Stimulated activated naive B cell treated with anti-CD40 and anti-IgM and Interleukin-4, amounts not matched to agents 10 μg/mL and 1 μg/mL and 100 μg/mL, for 72 hours (primary cell): ENCODE results near the gene SUPV3L1.
"Not testable (repeated sequence)": the region's sequence is repeated elsewhere in the genome, so short reads cannot be mapped to it uniquely, and the experiment has no call there.

Experiments used
- ATAC-seq, 2 donors: fragments of 150-1000 bp; cut with Tn5 transposase; replicated peaks; 2 replicates each; pipeline ENCODE4 v1.10.0; 2021; ENCODE audit warnings: moderate library complexity in 1 of 2
- DNase-seq: peaks from one replicate; pipeline ENCODE4 v3.0.0; 2021
- H3K27ac Mint-ChIP-seq: one replicate; pipeline ENCODE4 v1.8.0; 2022; ENCODE audit warnings: mild to moderate bottlenecking, mixed read lengths
- H3K27me3 Mint-ChIP-seq, 2 donors: one replicate each; pipeline ENCODE4 v1.8.0; 2022; ENCODE audit warnings: mixed read lengths in 2 of 2
- H3K36me3 Mint-ChIP-seq, 2 donors: one replicate each; pipeline ENCODE4 v1.8.0; 2022; ENCODE audit warnings: mixed read lengths in 2 of 2, mild to moderate bottlenecking in 1 of 2
- H3K4me1 Mint-ChIP-seq, 2 donors: one replicate each; pipeline ENCODE4 v1.8.0; 2022; ENCODE audit warnings: mixed read lengths in 2 of 2, mild to moderate bottlenecking in 1 of 2
- H3K4me3 Mint-ChIP-seq, 2 donors: one replicate each; pipeline ENCODE4 v1.8.0; 2022; ENCODE audit warnings: mild to moderate bottlenecking in 2 of 2, mixed read lengths in 2 of 2, moderate library complexity in 1 of 2
- H3K9me3 Mint-ChIP-seq, 2 donors: one replicate each; pipeline ENCODE4 v1.8.0; 2022; ENCODE audit warnings: mixed read lengths in 2 of 2, mild to moderate bottlenecking in 1 of 2

SUPV3L1 gene

DNA sequence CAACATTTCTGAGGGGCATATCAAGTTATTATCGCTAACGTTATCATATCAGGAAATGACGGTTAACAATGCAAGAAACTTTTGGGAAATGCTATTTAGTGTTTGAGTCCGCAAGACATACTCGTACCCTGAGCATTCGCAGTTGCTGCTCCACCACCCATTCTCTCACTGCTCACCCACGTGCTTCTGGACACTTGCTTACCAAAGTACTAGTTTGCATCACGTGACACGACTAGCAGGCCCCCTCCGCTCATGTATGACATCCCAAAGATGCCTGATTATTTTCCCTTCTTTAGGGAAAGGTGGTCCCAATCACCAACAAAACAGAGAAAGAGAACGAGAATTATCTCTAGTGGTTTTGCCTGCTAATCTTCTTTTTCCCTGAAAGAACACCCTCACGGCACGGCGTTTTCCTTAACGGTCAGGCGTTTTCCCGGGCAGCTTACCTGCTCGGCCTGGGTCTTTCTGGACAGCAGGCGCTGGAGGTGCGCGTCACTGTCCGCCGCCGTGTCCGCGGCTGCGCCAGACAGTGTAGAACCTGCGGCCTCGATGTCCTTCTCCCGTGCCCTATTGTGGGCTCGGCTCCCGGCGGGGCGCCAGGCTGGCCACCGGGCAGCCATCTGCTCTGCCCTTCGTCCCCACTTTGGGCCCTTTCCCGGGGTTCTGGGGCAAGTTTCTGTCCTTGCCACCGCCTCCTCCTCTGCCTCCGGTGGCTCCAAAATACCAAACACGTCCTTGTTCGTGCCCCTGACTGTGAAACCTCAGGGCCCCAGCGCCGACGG, at the start of gene SUPV3L1:
TSS of gene SUPV3L1 (plus strand) at position 492 of the 782 bp plus-strand sequence. CDS start at position 550, 58 bp downstream.
- H3K9me3 Mint-ChIP-seq = no peaks in the 10 kb centered on the region
- H3K4me3 Mint-ChIP-seq = peak within 1 kb of the TSS; percentile 87 to 93
- H3K36me3 Mint-ChIP-seq = peaks cover 7 to 14% of the 10 kb centered on the region in 2 donors
- ATAC-seq = peak; percentile 88 to 95
- no peaks in the 10 kb centered on the region for H3K27me3 Mint-ChIP-seq
- H3K4me1 Mint-ChIP-seq = peaks cover 18 to 35% of the 10 kb centered on the region in 2 donors
- H3K27ac Mint-ChIP-seq = peak within 1 kb of the TSS; percentile 100
- peak; percentile 88 for DNase-seq

DNA sequence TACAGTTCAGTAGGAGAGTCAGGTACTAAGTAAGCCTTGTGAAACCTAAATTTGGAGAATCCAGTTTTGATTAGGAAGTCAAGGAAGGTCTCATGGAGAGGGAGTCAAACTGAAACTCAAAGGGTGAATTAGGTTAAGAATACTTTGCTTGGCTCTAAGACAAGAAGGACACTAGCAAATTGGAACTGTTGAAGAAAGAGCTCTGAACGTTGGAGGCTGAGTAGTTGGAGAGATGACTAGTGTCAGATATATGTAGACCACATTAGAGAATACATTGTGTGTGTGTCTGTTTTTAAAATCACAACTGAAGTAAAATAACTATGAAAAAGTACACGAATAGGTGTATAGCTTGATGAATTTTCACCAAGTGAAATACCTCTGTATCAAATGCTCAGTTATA, 49.8 kb upstream of the SUPV3L1 start:
- DNase-seq = no peak
- Mint-ChIP-seq H3K27me3 (no peaks in the 10 kb centered on the region), H3K36me3 (peaks cover 6 to 9% of the 10 kb centered on the region in 2 donors), H3K27ac (no peak overlapping the region), H3K4me3 (no peak overlapping the region), H3K4me1 (peaks cover 14 to 21% of the 10 kb centered on the region in 2 donors), H3K9me3 (no peaks in the 10 kb centered on the region)
- ATAC-seq = no peak

DNA sequence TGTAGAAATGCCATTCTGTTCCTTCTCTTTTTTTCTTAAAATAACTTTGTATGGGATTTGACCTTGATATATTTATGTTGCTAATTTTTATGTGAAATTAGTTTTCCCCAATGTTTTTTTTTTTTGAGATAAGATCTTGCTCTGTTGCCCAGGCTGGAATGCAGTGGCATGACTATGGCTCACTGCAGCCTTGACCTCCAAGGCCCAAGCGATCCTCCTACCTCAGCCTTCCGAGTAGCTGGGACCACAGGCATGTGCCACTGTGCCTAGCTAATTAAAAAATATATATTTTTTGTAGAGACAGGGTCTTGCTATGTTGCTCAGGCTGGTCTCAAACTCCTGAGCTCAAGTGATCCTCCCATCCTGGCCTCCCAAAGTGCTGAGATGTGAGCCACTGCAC, 40.1 kb upstream of the SUPV3L1 start:
- DNase-seq (no peak), ATAC-seq (no peak)
- H3K9me3 Mint-ChIP-seq = no peaks in the 10 kb centered on the region
- H3K4me3 Mint-ChIP-seq = no peak overlapping the region
- no peak overlapping the region for H3K27ac Mint-ChIP-seq
- H3K4me1 Mint-ChIP-seq = peaks cover 6 to 9% of the 10 kb centered on the region in 2 donors
- H3K36me3 Mint-ChIP-seq = peaks cover 13 to 16% of the 10 kb centered on the region in 2 donors
- no peaks in the 10 kb centered on the region for H3K27me3 Mint-ChIP-seq

DNA sequence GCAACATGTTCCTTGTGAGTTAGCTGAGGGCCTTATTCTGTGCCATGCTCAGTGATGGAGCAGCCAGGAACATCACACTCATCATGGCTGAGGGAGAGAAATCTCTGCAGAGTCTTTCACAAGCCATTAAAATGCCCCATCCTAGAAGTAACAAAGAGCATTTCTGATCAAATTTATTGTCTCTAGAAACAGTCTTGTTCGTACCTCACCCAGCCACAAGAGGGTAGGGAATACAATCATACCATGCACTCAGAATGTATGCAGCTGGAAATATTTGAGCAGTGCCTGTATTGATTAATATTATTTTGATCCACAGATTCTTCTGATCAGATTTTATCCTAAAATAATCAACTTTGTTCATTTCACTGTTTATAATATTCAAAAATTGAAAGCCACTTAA, 38.7 kb upstream of the SUPV3L1 start:
- DNase-seq = no peak
- H3K27me3 Mint-ChIP-seq = no peaks in the 10 kb centered on the region
- H3K4me1 Mint-ChIP-seq = peaks cover 6 to 20% of the 10 kb centered on the region in 2 donors
- H3K27ac Mint-ChIP-seq = no peak overlapping the region
- no peaks in the 10 kb centered on the region for H3K9me3 Mint-ChIP-seq
- no peak overlapping the region for H3K4me3 Mint-ChIP-seq
- H3K36me3 Mint-ChIP-seq = peaks cover 10 to 13% of the 10 kb centered on the region in 2 donors
- no peak for ATAC-seq

DNA sequence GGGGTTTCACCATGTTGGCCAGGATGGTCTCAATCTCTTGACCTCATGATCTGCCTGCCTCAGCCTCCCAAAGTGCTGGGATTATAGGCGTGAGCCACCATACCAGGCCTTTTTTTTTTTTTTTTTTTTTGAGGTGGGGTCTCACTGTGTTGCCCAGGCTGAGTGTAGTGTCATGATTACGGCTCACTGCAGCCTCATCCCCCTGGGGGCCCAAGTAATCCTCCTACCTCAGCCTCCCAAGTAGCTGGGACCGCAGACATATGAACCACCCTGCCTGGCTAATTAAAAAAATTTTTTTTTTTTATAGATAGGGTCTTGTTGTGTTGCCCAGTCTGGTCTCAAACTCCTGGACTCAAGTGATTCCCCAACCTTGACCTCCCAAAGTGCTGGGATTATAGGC, 38.0 kb upstream of the SUPV3L1 start:
- peaks cover 10 to 28% of the 10 kb centered on the region in 2 donors for H3K4me1 Mint-ChIP-seq
- ATAC-seq, H3K4me3 Mint-ChIP-seq, H3K27me3 Mint-ChIP-seq, DNase-seq, H3K27ac Mint-ChIP-seq, H3K9me3 Mint-ChIP-seq: not testable (repeated sequence)
- peaks cover 8 to 16% of the 10 kb centered on the region in 2 donors for H3K36me3 Mint-ChIP-seq

DNA sequence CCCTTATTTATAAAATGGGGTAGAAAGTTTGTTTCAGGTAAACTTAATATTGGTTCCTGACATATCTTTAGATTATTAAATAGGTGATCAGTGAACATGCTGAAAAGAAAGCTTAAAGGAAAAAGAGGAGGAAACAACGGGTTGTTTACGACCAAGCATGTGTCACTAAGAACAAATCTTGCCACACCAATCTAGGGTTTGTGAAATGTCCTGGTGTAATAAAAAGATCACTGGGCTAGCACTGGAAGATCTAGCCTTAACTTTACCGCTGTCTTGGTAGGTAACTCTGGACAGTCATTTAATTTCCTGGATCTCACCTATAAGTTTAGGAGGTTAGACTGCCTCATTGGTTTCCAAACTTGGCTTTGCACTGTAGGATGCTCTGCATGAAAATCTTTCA, 37.1 kb upstream of the SUPV3L1 start:
- Mint-ChIP-seq H3K27ac (no peak overlapping the region), H3K4me1 (peaks cover 10 to 31% of the 10 kb centered on the region in 2 donors), H3K4me3 (no peak overlapping the region), H3K27me3 (no peaks in the 10 kb centered on the region), H3K36me3 (peaks cover 6 to 16% of the 10 kb centered on the region in 2 donors), H3K9me3 (no peaks in the 10 kb centered on the region)
- ATAC-seq (no peak), DNase-seq (no peak)

DNA sequence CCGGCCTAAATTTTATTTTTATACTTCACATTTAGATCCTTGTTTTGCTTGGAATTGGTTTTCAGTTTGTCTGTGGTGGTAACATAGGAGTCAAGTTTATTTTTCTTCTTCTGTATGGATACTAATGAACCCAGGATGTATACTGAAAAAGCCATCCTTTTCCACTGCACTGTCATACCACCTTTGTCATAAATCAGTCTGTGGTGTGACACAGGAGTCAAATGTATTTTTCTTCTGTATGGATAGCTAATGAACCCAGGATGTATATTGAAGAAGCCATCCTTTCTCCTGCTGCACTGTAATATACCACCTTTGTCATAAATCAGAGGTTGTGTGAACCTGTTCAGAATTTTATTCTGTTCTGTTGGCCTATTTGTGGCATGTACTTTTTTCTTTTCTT, 34.7 kb upstream of the SUPV3L1 start:
- Mint-ChIP-seq H3K4me3 (no peak overlapping the region), H3K36me3 (peaks cover 6 to 16% of the 10 kb centered on the region in 2 donors), H3K9me3 (no peaks in the 10 kb centered on the region), H3K27ac (no peak overlapping the region), H3K4me1 (peaks cover 7 to 31% of the 10 kb centered on the region in 2 donors), H3K27me3 (no peaks in the 10 kb centered on the region)
- ATAC-seq = no peak
- DNase-seq = no peak

DNA sequence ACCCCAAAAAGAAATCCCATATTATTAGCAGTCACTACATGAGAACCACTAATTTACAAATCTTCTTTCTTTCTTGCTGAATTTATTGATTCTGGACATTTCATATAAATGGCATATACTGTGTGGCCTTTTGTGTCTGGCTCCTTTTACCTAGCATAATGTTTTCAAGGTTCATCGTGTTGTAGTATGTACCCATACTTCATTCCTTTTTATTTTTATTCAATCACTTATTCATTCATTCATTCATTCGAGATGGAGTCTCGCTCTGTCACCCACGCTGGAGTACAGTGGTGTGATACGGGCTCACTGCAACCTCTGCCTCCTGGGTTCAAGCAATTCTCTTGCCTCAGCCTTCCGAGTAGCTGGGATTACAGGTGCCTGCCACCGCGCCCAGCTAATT, 34.2 kb upstream of the SUPV3L1 start:
- no peak for DNase-seq
- Mint-ChIP-seq H3K4me3 (no peak overlapping the region), H3K9me3 (no peaks in the 10 kb centered on the region), H3K4me1 (peaks cover 7 to 31% of the 10 kb centered on the region in 2 donors), H3K27me3 (no peaks in the 10 kb centered on the region), H3K27ac (no peak overlapping the region), H3K36me3 (peaks cover 6 to 16% of the 10 kb centered on the region in 2 donors)
- ATAC-seq = no peak

DNA sequence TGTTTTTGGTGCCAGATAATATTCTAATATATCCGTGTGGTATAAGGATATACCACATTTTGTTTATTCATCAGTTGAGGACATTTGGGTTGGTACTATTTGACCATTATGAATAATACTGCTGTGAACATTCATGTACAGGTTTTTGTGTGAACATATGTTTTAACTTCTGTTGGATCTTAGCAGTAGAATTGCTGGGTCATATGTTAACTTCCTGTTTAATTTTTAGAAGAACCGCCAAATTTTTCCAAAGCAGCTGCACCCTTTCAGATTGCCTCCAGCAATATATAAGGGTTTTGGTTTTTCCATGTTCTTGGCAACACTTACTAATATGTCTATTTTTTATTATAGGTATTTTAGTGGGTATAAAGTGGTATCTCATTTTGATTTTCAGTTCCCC, 33.3 kb upstream of the SUPV3L1 start:
- DNase-seq (no peak), ATAC-seq (peak in 1 of 2 donors; percentile 34)
- H3K4me1 Mint-ChIP-seq = peaks cover 7 to 31% of the 10 kb centered on the region in 2 donors
- no peak overlapping the region for H3K27ac Mint-ChIP-seq
- no peak overlapping the region for H3K4me3 Mint-ChIP-seq
- no peaks in the 10 kb centered on the region for H3K27me3 Mint-ChIP-seq
- H3K36me3 Mint-ChIP-seq = peaks cover 4 to 16% of the 10 kb centered on the region in 2 donors
- H3K9me3 Mint-ChIP-seq = no peaks in the 10 kb centered on the region

DNA sequence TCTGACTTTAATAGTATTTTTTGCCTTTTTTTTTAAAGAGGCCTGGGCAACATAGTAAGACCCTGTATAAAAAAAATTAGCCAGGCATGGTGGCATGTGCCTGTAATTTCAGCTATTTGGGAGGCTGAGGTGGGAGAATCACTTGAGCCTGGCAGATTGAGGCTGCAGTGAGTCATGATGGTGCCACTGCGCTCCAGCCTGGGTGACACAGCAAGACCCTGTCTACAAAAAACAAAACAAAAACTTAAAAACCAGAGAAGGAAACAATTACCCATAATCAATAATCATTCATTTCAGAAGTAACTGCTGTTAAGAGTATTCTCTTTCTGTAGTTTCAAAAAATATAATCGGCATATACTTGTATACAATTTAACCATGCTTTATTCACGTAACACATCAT, 28.1 kb upstream of the SUPV3L1 start:
- H3K4me3 Mint-ChIP-seq = no peak overlapping the region
- no peak overlapping the region for H3K27ac Mint-ChIP-seq
- no peak for DNase-seq

DNA sequence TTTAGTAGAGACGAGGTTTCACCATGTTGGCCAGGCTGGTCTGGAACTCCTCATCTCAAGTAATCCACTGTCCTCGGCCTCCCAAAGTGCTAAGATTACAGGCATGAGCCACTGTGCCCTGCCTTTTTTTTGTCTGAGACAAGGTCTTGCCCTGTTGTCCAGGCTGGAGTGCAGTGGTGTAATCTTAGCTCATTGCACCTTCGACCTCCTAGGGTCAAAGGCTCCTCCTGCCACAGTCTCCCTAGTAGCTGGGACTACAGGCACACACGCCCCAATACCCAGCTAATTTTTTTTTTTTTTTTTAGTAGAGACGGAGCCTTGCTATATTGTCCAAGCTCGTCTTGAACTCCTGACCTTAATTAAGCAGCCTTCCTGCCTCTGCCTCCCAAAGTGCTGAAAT, 26.8 kb upstream of the SUPV3L1 start:
- Mint-ChIP-seq H3K4me3 (no peak overlapping the region), H3K36me3 (peaks cover 2 to 4% of the 10 kb centered on the region in 2 donors), H3K9me3 (no peaks in the 10 kb centered on the region), H3K4me1 (peaks cover 0 to 1% of the 10 kb centered on the region in 2 donors), H3K27me3 (no peaks in the 10 kb centered on the region), H3K27ac (no peak overlapping the region)
- DNase-seq (no peak), ATAC-seq (no peak)

More for the DNA sequence above, 28.1 kb upstream of the SUPV3L1 start:
- Mint-ChIP-seq H3K4me1 (peaks cover 1 to 4% of the 10 kb centered on the region in 2 donors), H3K27me3 (no peaks in the 10 kb centered on the region), H3K9me3 (no peaks in the 10 kb centered on the region), H3K36me3 (peaks cover 0 to 3% of the 10 kb centered on the region in 2 donors)
- ATAC-seq = no peak

DNA sequence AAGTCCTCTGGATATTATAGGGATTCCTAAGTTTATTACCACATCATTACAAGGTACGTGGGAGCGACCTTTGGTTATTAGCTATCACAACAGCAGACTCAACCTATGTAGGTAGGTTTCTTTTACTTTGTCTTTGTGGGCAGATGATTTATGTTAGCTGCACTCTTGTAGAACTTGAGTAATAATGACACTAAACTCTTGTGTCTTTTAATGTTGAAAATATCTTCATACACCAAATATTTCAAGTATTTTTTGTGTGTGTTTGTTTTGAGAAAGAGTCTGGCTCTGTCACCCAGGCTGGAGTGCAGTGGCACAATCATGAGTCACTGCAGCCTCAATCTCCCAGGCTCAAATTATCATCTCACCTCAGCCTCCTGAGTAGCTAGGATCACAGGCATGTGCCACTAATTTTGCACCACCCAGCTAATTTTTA, 19.2 kb upstream of the SUPV3L1 start:
- ATAC-seq = no peak
- H3K36me3 Mint-ChIP-seq = peaks cover 7 to 16% of the 10 kb centered on the region in 2 donors
- DNase-seq = no peak
- no peaks in the 10 kb centered on the region for H3K9me3 Mint-ChIP-seq
- H3K27me3 Mint-ChIP-seq = no peaks in the 10 kb centered on the region
- H3K27ac Mint-ChIP-seq = no peak overlapping the region
- H3K4me3 Mint-ChIP-seq = no peak overlapping the region
- peaks cover 0 to 1% of the 10 kb centered on the region in 2 donors for H3K4me1 Mint-ChIP-seq

DNA sequence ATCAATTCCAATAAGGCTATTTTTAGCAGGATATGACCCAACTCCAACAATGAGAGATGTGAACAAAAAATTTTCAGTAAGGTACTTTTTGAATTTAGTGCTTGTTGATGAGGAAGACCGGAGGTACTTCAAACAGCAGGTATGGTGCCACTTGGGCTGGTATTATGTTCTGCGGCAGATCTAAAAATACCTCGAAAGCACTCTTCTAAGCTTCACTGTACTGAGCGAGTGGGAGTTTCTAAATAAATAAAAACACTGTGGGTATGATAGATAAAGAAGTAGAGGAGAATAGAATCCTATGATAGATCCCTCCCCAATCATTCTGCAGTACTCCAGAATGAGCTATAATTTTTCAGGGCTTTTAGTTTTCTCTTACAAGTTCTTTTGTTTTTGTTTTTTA, 11.5 kb upstream of the SUPV3L1 start:
- no peaks in the 10 kb centered on the region for H3K9me3 Mint-ChIP-seq
- no peaks in the 10 kb centered on the region for H3K4me1 Mint-ChIP-seq
- ATAC-seq (no peak), DNase-seq (no peak)
- no peak overlapping the region for H3K27ac Mint-ChIP-seq
- no peak overlapping the region for H3K4me3 Mint-ChIP-seq
- H3K36me3 Mint-ChIP-seq = peaks cover 8 to 19% of the 10 kb centered on the region in 2 donors
- H3K27me3 Mint-ChIP-seq = no peaks in the 10 kb centered on the region

DNA sequence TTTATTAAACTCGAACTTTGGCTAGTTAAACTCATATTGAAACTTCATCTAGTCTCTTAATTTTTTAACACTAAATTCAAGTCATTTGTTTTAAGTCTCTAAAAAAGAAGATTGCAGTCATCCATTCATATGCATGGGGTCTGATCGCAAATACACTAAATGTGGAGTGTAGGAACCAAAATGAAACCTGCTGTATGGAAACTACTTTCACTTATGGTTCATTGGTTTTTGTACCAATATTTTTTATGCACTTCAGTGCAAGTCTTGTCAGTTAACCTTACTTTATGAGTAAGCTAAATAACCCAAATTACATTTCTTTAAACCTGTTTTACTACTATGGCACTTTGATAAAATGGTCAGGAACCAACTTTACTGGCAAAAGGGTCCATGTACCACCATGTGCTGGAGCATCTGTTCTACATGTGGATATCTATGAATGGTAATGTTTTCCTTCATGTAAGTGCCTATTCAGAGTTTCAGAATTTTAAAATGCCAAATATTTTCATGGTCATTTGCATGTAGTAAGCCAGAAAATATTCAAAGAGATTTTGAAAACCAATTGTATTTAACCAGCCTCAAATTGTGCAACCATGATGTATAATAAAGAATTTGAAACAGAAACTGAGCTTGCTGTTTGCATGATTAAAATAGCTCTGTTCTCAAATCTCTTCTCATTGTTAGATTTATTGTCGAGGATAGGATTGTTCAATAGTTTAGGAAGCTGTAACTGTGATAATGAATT, 7.6 kb upstream of the SUPV3L1 start:
- DNase-seq = no peak
- H3K9me3 Mint-ChIP-seq = no peaks in the 10 kb centered on the region
- H3K27me3 Mint-ChIP-seq = no peaks in the 10 kb centered on the region
- ATAC-seq = no peak
- H3K4me3 Mint-ChIP-seq = no peak overlapping the region
- H3K36me3 Mint-ChIP-seq = peaks cover 8 to 19% of the 10 kb centered on the region in 2 donors
- H3K27ac Mint-ChIP-seq = no peak overlapping the region
- H3K4me1 Mint-ChIP-seq = no peaks in the 10 kb centered on the region

DNA sequence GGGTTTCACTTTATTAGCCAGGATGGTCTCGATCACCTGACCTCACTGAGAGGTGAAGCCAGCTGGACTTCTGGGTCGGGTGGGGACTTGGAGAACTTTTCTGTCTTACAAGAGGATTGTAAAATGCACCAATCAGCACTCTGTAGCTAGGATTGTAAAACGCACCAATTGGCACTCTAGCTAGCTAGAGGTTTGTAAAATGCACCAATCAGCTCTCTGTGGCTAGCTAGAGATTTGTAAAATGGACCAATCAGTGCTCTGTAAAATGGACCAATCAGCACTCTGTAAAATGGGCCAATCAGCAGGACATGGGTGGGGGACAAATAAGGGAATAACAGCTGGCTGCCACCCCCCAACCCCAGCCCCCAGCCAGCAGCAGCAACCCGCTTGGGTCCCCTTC, 4.7 kb upstream of the SUPV3L1 start:
- not testable (repeated sequence) for H3K4me1 Mint-ChIP-seq, H3K4me3 Mint-ChIP-seq, ATAC-seq, H3K27ac Mint-ChIP-seq, DNase-seq, H3K9me3 Mint-ChIP-seq, H3K27me3 Mint-ChIP-seq
- H3K36me3 Mint-ChIP-seq = peaks cover 6 to 13% of the 10 kb centered on the region in 2 donors
